WTC11 (cell line): Measurements from ENCODE around the gene MRPL41. TPM values are rescaled to one million over a fixed set of nuclear protein-coding genes. Genes with fewer than 3 reads are reported as not detected.

Source experiments
- ATAC-seq: fragments of 200-7000 bp; cut with Tn5 transposase; 2 replicates; pipeline ENCODE4 v1.10.0; 2021; ENCODE audit warnings: mild to moderate bottlenecking, moderate library complexity
- CTCF ChIA-PET: fragments of 300-600 bp; sonication (Branson Sonifier 250); formaldehyde crosslinking; loops from one replicate; lab custom pipeline; 2021; ENCODE audit warnings: antibody characterized with exemption; lab: Charles Lee
- POLR2A ChIA-PET: fragments of 350-600 bp; sonication (Branson Sonifier 250); formaldehyde crosslinking; loops from one replicate; lab custom pipeline; 2021; ENCODE audit warnings: antibody characterized with exemption; lab: Charles Lee
- DNase-seq: peaks from one replicate; pipeline ENCODE4 v3.0.0; 2021; ENCODE audit warnings: low spot score
- H3K27ac Mint-ChIP-seq: 2 replicates; pipeline ENCODE4 v1.8.0; 2021; ENCODE audit warnings: mixed read lengths
- H3K27me3 Mint-ChIP-seq: 2 replicates; pipeline ENCODE4 v1.8.0; 2021; ENCODE audit warnings: low read depth, mild to moderate bottlenecking, moderate library complexity, mixed read lengths
- H3K36me3 Mint-ChIP-seq: 2 replicates; pipeline ENCODE4 v1.8.0; 2021; ENCODE audit warnings: mixed read lengths
- H3K4me1 Mint-ChIP-seq: 2 replicates; pipeline ENCODE4 v1.8.0; 2022; ENCODE audit warnings: mixed read lengths
- H3K4me3 Mint-ChIP-seq: 2 replicates; pipeline ENCODE4 v1.8.0; 2021; ENCODE audit warnings: mild to moderate bottlenecking, moderate library complexity, mixed read lengths
- H3K9me3 Mint-ChIP-seq: 2 replicates; pipeline ENCODE4 v1.8.0; 2021; ENCODE audit warnings: mixed read lengths
- CREB1 ChIP-seq: sonication (generic); formaldehyde crosslinking; IDR thresholded peaks from 2 replicates; pipeline ENCODE4 v1.8.0; 2023; ENCODE audit warnings: mild to moderate bottlenecking, missing genetic modification reagents
- ESRRA ChIP-seq: sonication (generic); formaldehyde crosslinking; IDR thresholded peaks from 2 replicates; pipeline ENCODE4 v1.8.1; 2022; ENCODE audit warnings: mild to moderate bottlenecking, missing genetic modification reagents, borderline replicate concordance
- FOXK1 ChIP-seq: sonication (generic); formaldehyde crosslinking; IDR thresholded peaks from 2 replicates; pipeline ENCODE4 v1.8.0; 2022; ENCODE audit warnings: mild to moderate bottlenecking, moderate library complexity, missing genetic modification reagents
- GTF2I ChIP-seq: fragments of 250-450 bp; sonication (Bioruptor Pico); conservative IDR thresholded peaks from 2 replicates; pipeline ENCODE4 v1.4.0; 2021; ENCODE audit warnings: mild to moderate bottlenecking
- JUN ChIP-seq: sonication (generic); formaldehyde crosslinking; IDR thresholded peaks from 2 replicates; pipeline ENCODE4 v1.8.0; 2023; ENCODE audit warnings: mild to moderate bottlenecking, missing genetic modification reagents
- MXD4 ChIP-seq: fragments of 250-450 bp; sonication (Bioruptor Pico); IDR thresholded peaks from 2 replicates; pipeline ENCODE4 v1.8.0; 2021; ENCODE audit warnings: mild to moderate bottlenecking, moderate library complexity, borderline replicate concordance
- NFYB ChIP-seq: sonication (generic); formaldehyde crosslinking; conservative IDR thresholded peaks from 2 replicates; pipeline ENCODE4 v1.8.0; 2022; ENCODE audit warnings: low read depth, missing genetic modification reagents
- OVOL2 ChIP-seq: fragments of 250-450 bp; sonication (Bioruptor Pico); IDR thresholded peaks from 2 replicates; pipeline ENCODE4 v1.9.0; 2021; ENCODE audit warnings: mild to moderate bottlenecking, borderline replicate concordance
- RELA ChIP-seq: sonication (generic); formaldehyde crosslinking; IDR thresholded peaks from 2 replicates; pipeline ENCODE4 v1.8.1; 2022; ENCODE audit warnings: missing genetic modification reagents, mild to moderate bottlenecking, borderline replicate concordance
- RORB ChIP-seq: fragments of 250-450 bp; sonication (Bioruptor Pico); IDR thresholded peaks from 2 replicates; pipeline ENCODE4 v1.9.0; 2021; ENCODE audit warnings: mild to moderate bottlenecking
- TEAD4 ChIP-seq: sonication (generic); formaldehyde crosslinking; IDR thresholded peaks from 2 replicates; pipeline ENCODE4 v1.8.0; 2022; ENCODE audit warnings: mild to moderate bottlenecking, missing genetic modification reagents
- ZNF219 ChIP-seq: sonication (generic); formaldehyde crosslinking; IDR thresholded peaks from 2 replicates; pipeline ENCODE4 v1.8.0; 2023; ENCODE audit warnings: missing genetic modification reagents, mild to moderate bottlenecking, borderline replicate concordance
- ZNF263 ChIP-seq: sonication (generic); formaldehyde crosslinking; IDR thresholded peaks from 2 replicates; pipeline ENCODE4 v1.8.1; 2022; ENCODE audit warnings: low read depth, mild to moderate bottlenecking, moderate library complexity, missing genetic modification reagents
- ZNF396 ChIP-seq: fragments of 250-450 bp; sonication (Bioruptor Pico); IDR thresholded peaks from 2 replicates; pipeline ENCODE4 v1.8.0; 2021; ENCODE audit warnings: mild to moderate bottlenecking, moderate library complexity, borderline replicate concordance
- ZNF423 ChIP-seq: fragments of 250-450 bp; sonication (Bioruptor Pico); IDR thresholded peaks from 2 replicates; pipeline ENCODE4 v2.1.2; 2022; ENCODE audit warnings: mild to moderate bottlenecking, moderate library complexity
- total RNA-seq: library from RNA; stranded (reverse); gene quantifications from 3 replicates; pipeline ENCODE4 v1.2.3, GENCODE V29; 2021
- TF ChIP-seq, protein P1 (sequence below): sonication (generic); formaldehyde crosslinking; IDR thresholded peaks from 2 replicates; pipeline ENCODE4 v1.8.1; 2022; ENCODE audit warnings: mild to moderate bottlenecking, missing genetic modification reagents, moderate library complexity, borderline replicate concordance
- TF ChIP-seq, protein P2 (sequence below): sonication (generic); formaldehyde crosslinking; IDR thresholded peaks from 2 replicates; pipeline ENCODE4 v1.8.1; 2023; ENCODE audit warnings: mild to moderate bottlenecking, missing genetic modification reagents
- TF ChIP-seq, protein P3 (sequence below): sonication (generic); formaldehyde crosslinking; IDR thresholded peaks from 2 replicates; pipeline ENCODE4 v1.8.1; 2022; ENCODE audit warnings: low read depth, missing genetic modification reagents, borderline replicate concordance
- TF ChIP-seq, protein P4 (sequence below): sonication (generic); formaldehyde crosslinking; IDR thresholded peaks from 2 replicates; pipeline ENCODE4 v1.8.0; 2023; ENCODE audit warnings: missing genetic modification reagents
- TF ChIP-seq, protein P5 (sequence below): fragments of 250-450 bp; sonication (Bioruptor Pico); IDR thresholded peaks from 2 replicates; pipeline ENCODE4 v1.9.0; 2021; ENCODE audit warnings: mild to moderate bottlenecking

Gene MRPL41
- total RNA-seq, 1 experiment from 2014 or later, result 70.1 TPM

DNA sequence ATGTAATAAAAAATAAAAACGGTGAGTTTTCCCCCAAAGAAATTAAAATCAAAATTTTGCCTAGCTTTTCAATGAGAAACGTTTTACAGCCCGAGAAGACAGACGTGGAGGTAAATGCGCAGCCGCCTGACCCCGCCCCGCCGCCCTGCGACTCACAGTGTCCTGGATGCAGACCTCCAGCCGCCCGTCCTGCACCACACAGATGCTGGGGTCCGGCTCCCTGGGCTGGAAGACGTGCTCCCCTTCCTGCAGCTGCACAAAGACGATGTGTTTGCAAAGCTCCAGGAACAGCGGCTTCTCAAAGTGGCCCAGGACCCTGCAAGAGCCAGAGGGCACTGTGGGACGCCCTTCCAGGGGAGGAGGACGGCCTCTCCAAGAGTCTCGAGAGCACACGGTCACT lies 9.2 kb upstream of the MRPL41 start:
- Mint-ChIP-seq H3K27me3 (peaks cover 3% of the 10 kb centered on the region), H3K4me1 (no peaks in the 10 kb centered on the region), H3K4me3 (no peak overlapping the region), H3K9me3 (peaks cover 18% of the 10 kb centered on the region), H3K36me3 (peaks cover 17% of the 10 kb centered on the region; the same call in 1 of the 2 replicates), H3K27ac (no peak overlapping the region)
- ChIA-PET POLR2A (interaction anchor here (1.0 kb wide), 1 partner anchor 8 kb away, joined by 6 read pairs; the partner anchor contains the start of gene PNPLA7), CTCF (interaction anchor here (0.6 to 1.5 kb wide), 3 partner anchors 10 to 256 kb away, joined by 3 to 7 read pairs (median 5); partner anchors contain the start of genes EXD3, MRPL41 and NOXA1)
- TF ChIP-seq FOXK1 (no peak), ESRRA (CRISPR knock-in tag) (no peak)
- no peak for ATAC-seq
- no peak for DNase-seq

DNA sequence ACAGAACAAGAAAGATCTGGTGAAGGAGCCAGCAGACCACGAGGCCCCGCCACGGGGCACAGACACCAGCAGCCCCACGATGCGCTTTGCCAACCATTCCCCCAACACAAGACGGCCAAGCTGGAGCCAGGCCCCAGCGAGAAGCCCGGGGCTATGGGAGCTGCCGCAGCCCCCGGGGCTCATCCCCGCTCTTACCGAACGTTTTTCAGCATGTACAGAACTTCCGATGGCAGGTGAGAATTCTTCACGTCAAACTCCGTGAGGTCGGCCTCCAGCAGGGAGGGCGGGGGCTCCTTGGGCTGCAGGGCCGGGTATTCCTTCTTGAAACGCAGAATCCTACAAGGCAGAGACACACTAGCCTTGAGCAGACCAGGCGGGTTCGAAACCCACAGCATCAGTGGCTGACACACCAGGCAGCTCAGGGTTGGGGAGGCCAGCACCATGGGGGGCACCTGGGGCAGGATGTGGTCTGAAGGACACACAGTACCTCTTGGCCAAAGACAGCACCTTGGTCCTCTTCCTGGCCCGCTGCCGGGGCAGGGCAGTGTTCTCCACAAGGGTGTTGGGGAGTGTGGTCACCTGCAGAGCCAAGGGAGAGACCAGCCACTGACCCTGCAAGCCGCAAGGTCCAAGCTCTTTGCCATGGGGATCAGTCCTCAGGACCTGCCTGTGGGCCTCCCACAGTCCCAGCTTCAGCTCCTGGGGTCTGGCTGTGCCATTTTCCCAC lies 8.3 kb upstream of the MRPL41 start:
- no peak overlapping the region for H3K4me3 Mint-ChIP-seq
- no peak overlapping the region for H3K27ac Mint-ChIP-seq
- peaks cover 3% of the 10 kb centered on the region for H3K27me3 Mint-ChIP-seq
- no peaks in the 10 kb centered on the region for H3K4me1 Mint-ChIP-seq
- peaks cover 17% of the 10 kb centered on the region; the same call in 1 of the 2 replicates for H3K36me3 Mint-ChIP-seq
- ChIA-PET POLR2A (no interaction called here), CTCF (interaction anchor here (0.9 to 2.1 kb wide), 3 partner anchors 8 to 17 kb away, joined by 3 to 6 read pairs (median 3); no protein-coding TSS in a partner anchor)
- H3K9me3 Mint-ChIP-seq, result peaks cover 18% of the 10 kb centered on the region
- no peak for ATAC-seq
- TF ChIP-seq, protein P1, sequence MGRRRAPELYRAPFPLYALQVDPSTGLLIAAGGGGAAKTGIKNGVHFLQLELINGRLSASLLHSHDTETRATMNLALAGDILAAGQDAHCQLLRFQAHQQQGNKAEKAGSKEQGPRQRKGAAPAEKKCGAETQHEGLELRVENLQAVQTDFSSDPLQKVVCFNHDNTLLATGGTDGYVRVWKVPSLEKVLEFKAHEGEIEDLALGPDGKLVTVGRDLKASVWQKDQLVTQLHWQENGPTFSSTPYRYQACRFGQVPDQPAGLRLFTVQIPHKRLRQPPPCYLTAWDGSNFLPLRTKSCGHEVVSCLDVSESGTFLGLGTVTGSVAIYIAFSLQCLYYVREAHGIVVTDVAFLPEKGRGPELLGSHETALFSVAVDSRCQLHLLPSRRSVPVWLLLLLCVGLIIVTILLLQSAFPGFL (CRISPR knock-in tag), result no peak
- TF ChIP-seq OVOL2 (CRISPR knock-in tag) (no peak), NFYB (CRISPR knock-in tag) (no peak), CREB1 (no peak), TEAD4 (no peak), ZNF423 (CRISPR knock-in tag) (no peak), ZNF219 (CRISPR knock-in tag) (no peak), ESRRA (CRISPR knock-in tag) (no peak), GTF2I (CRISPR knock-in tag) (no peak), ZNF263 (CRISPR knock-in tag) (no peak), MXD4 (CRISPR knock-in tag) (no peak), RELA (CRISPR knock-in tag) (no peak), ZNF396 (CRISPR knock-in tag) (no peak), JUN (CRISPR knock-in tag) (no peak), RORB (CRISPR knock-in tag) (no peak)
- TF ChIP-seq, protein P2, sequence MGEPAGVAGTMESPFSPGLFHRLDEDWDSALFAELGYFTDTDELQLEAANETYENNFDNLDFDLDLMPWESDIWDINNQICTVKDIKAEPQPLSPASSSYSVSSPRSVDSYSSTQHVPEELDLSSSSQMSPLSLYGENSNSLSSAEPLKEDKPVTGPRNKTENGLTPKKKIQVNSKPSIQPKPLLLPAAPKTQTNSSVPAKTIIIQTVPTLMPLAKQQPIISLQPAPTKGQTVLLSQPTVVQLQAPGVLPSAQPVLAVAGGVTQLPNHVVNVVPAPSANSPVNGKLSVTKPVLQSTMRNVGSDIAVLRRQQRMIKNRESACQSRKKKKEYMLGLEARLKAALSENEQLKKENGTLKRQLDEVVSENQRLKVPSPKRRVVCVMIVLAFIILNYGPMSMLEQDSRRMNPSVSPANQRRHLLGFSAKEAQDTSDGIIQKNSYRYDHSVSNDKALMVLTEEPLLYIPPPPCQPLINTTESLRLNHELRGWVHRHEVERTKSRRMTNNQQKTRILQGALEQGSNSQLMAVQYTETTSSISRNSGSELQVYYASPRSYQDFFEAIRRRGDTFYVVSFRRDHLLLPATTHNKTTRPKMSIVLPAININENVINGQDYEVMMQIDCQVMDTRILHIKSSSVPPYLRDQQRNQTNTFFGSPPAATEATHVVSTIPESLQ (CRISPR knock-in tag), result no peak
- TF ChIP-seq, protein P3, sequence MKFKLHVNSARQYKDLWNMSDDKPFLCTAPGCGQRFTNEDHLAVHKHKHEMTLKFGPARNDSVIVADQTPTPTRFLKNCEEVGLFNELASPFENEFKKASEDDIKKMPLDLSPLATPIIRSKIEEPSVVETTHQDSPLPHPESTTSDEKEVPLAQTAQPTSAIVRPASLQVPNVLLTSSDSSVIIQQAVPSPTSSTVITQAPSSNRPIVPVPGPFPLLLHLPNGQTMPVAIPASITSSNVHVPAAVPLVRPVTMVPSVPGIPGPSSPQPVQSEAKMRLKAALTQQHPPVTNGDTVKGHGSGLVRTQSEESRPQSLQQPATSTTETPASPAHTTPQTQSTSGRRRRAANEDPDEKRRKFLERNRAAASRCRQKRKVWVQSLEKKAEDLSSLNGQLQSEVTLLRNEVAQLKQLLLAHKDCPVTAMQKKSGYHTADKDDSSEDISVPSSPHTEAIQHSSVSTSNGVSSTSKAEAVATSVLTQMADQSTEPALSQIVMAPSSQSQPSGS (CRISPR knock-in tag), result no peak
- TF ChIP-seq, protein P4, sequence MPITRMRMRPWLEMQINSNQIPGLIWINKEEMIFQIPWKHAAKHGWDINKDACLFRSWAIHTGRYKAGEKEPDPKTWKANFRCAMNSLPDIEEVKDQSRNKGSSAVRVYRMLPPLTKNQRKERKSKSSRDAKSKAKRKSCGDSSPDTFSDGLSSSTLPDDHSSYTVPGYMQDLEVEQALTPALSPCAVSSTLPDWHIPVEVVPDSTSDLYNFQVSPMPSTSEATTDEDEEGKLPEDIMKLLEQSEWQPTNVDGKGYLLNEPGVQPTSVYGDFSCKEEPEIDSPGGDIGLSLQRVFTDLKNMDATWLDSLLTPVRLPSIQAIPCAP (CRISPR knock-in tag), result no peak
- TF ChIP-seq, protein P5, sequence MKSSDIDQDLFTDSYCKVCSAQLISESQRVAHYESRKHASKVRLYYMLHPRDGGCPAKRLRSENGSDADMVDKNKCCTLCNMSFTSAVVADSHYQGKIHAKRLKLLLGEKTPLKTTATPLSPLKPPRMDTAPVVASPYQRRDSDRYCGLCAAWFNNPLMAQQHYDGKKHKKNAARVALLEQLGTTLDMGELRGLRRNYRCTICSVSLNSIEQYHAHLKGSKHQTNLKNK, result no peak
- TF ChIP-seq, all 79 proteins: peak for 0
- DNase-seq, result no peak
